Nucleus accumbens (tissue), 56 donors: ENCODE results near the gene CCDC102A.

Source experiments
- DNase-seq, 56 donors: peaks; one replicate each; lab custom pipeline; 2025; lab: John Stamatoyannopoulos, UW

Gene CCDC102A

GRCh38 chr16:57468346-57468745, 68.0 kb downstream of the CCDC102A start:
- DNase-seq = no peak

DNA sequence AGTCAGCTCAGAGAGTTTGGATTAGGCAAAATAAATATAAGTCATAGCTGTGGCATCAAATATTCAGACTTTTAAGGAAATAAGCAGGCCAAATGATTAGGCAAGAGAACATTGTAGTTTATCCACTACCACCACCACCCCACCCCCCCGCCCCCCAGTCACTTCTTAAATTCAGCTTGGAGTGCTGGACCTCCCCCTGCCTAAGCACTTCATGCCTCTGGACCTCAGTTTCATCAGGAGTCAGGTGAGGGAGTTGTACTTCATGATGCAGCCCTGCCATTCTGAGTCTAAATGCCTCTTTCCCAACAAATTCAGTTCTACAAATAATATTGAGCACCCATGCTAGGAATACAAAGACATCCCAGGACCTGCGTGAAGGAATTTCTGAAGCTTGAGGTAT, 71.8 kb downstream of the CCDC102A start:
- DNase-seq = no peak

DNA sequence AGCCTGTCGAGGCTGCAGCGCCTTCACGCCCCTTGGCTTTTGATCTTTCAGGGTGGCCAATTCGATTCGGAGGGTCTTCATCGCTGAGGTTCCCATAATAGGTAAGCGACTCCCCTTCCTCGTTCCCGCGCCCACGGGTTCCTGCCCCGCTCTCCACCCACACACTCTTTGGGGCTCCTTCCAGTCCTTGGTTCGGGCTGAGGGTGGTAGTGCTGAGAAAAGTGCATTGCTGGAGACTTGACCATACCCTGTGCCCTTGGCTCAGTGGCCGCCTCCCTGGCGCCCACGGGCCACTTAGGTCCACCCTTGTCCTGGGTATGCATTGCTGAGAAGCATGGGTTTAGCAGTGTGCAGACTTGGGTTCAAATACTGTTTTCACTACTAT, 73.4 kb downstream of the CCDC102A start:
- no peak for DNase-seq

DNA sequence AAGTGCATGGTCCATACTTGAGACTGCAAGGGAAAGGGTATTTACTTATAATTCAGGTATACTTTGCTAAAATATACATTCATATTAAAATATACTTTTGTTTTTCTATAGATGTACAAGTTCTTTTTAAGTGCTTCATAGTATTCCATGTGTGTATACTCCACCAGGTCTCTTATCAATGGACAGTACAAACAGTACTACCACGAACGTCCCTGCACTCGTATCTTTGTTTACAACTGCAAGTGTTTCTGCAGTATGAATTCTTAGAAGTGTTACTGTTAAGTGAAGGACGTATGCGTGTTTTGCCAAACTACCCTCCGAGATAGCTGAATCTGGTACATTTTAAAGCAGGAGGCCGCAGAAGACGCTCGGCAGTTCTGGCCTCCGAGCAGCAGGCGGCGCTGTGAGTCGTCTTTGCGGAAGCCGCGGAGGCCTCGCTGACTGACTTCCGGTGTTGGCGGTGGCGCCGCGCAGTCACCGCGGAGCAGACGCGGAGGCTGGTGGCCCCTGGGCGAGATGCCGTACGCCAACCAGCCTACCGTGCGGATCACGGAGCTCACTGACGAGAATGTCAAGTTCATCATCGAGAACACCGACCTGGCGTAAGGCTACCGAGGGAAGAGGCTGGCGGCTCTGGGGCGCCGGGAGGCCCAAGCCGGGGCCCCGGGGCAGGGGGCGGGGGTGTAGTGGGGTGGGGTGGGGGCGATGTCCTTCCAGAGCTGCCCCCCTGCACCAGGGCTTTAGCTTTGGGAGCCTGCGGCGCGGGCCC, 74.0 kb downstream of the CCDC102A start, which contains the start of gene POLR2C:
Gene POLR2C (plus strand): TSS at position 471 of the 769 bp plus-strand sequence. CDS start 46 bp downstream, at position 517.
- DNase-seq = peak in 53 of 56 donors; percentile 27 to 88 (median 73)
